HepG2 (cell line): ENCODE results near the gene CCDC197. TPM values are rescaled to one million over a fixed set of nuclear protein-coding genes. Genes with fewer than 3 reads are reported as not detected.

Experiments used
- ADNP ChIP-seq: sonication (generic); formaldehyde crosslinking; IDR thresholded peaks from 2 replicates; pipeline ENCODE4 v1.4.0; 2020; ENCODE audit warnings: missing genetic modification reagents
- ELF1 ChIP-seq: sonication (generic); formaldehyde crosslinking; IDR thresholded peaks from 2 replicates; pipeline ENCODE4 v1.4.0; 2020; ENCODE audit warnings: missing genetic modification reagents
- HMGXB3 ChIP-seq: sonication (generic); formaldehyde crosslinking; IDR thresholded peaks from 2 replicates; pipeline ENCODE4 v1.4.0; 2020; ENCODE audit warnings: missing genetic modification reagents, borderline replicate concordance
- HOXA7 ChIP-seq: sonication (generic); formaldehyde crosslinking; IDR thresholded peaks from 2 replicates; pipeline ENCODE4 v1.8.1; 2022; ENCODE audit warnings: mild to moderate bottlenecking, missing genetic modification reagents, moderate library complexity
- KLF15 ChIP-seq: sonication (generic); formaldehyde crosslinking; IDR thresholded peaks from 2 replicates; pipeline ENCODE4 v1.8.1; 2023; ENCODE audit warnings: borderline replicate concordance, mild to moderate bottlenecking, inconsistent platforms, missing genetic modification reagents, mixed read lengths
- MTA3 ChIP-seq: sonication (generic); formaldehyde crosslinking; IDR thresholded peaks from 2 replicates; pipeline ENCODE4 v1.4.0; 2020; ENCODE audit warnings: missing genetic modification reagents
- NPAS2 ChIP-seq: sonication (generic); formaldehyde crosslinking; IDR thresholded peaks from 2 replicates; pipeline ENCODE4 v1.8.0; 2022; ENCODE audit warnings: mild to moderate bottlenecking, missing genetic modification reagents, borderline replicate concordance
- TOE1 ChIP-seq: sonication (generic); formaldehyde crosslinking; IDR thresholded peaks from 2 replicates; pipeline ENCODE4 v1.4.0; 2020; ENCODE audit warnings: mild to moderate bottlenecking, missing genetic modification reagents
- ZC3H13 ChIP-seq: sonication (generic); formaldehyde crosslinking; IDR thresholded peaks from 2 replicates; pipeline ENCODE4 v1.8.1; 2023; ENCODE audit warnings: mild to moderate bottlenecking, missing genetic modification reagents, moderate library complexity
- ZHX1 ChIP-seq: sonication (generic); formaldehyde crosslinking; IDR thresholded peaks from 2 replicates; pipeline ENCODE4 v1.8.1; 2022; ENCODE audit warnings: low read depth, mild to moderate bottlenecking, missing genetic modification reagents
- ZNF235 ChIP-seq: sonication (generic); formaldehyde crosslinking; IDR thresholded peaks from 2 replicates; pipeline ENCODE4 v1.8.1; 2023; ENCODE audit warnings: mild to moderate bottlenecking, missing genetic modification reagents, borderline replicate concordance
- ZNF460 ChIP-seq: sonication (generic); formaldehyde crosslinking; IDR thresholded peaks from 2 replicates; pipeline ENCODE4 v1.5.1; 2020; ENCODE audit warnings: missing genetic modification reagents, mild to moderate bottlenecking, borderline replicate concordance
- ZNF782 ChIP-seq: sonication (generic); formaldehyde crosslinking; IDR thresholded peaks from 2 replicates; pipeline ENCODE4 v1.4.0; 2020; ENCODE audit warnings: missing genetic modification reagents, mild to moderate bottlenecking, borderline replicate concordance
- ZNF792 ChIP-seq: IDR thresholded peaks from 2 replicates; pipeline ENCODE4 v1.6.1; 2016
- ZNF879 ChIP-seq: sonication (generic); formaldehyde crosslinking; IDR thresholded peaks from 2 replicates; pipeline ENCODE4 v1.8.1; 2023; ENCODE audit warnings: missing genetic modification reagents
- ZSCAN31 ChIP-seq: sonication (generic); formaldehyde crosslinking; IDR thresholded peaks from 2 replicates; pipeline ENCODE4 v1.5.0; 2020; ENCODE audit warnings: low read depth, mild to moderate bottlenecking, missing genetic modification reagents
- polyA plus RNA-seq, 8 experiments: library from polyadenylated mRNA; depleted of rRNA in 3 of 8; stranded (reverse) in 7 of 8; unstranded in 1 of 8; fragments of >200 nt; fragmentation: Illumina TruSeq in 4 of 8; extraction: Trizol in 4 of 8; gene quantifications; 2 replicates each; pipeline versions ENCODE4 v1.2.1 to v1.2.3, GENCODE V29; 2011 to 2016; ENCODE audit warnings: low read depth in 4 of 8, missing spikeins in 1 of 8, mixed read lengths in 1 of 8; ENCODE audit not compliant: insufficient read depth in 1 of 8
- total RNA-seq, 5 experiments: library from RNA; depleted of rRNA; stranded (reverse); fragments of >200 nt; fragmentation: Illumina TruSeq; extraction: Trizol; gene quantifications; 2 replicates each; pipeline ENCODE4 v1.2.3, GENCODE V29; 2016; ENCODE audit warnings: low read depth in 1 of 5
- TF ChIP-seq, protein P1 (sequence below): sonication (generic); formaldehyde crosslinking; IDR thresholded peaks from 2 replicates; pipeline ENCODE4 v1.4.0; 2020; ENCODE audit warnings: low read depth, missing genetic modification reagents

The CCDC197 gene
- total and polyA plus RNA-seq, 2 of the 13 experiments (the other 11 are each of a cell fraction or from before 2014, with no cell fraction given) = 0.11 to 0.13 TPM

- TF ChIP-seq ZNF235 = no peak; the same call in 1 of the 2 replicates
- TF ChIP-seq TOE1 (CRISPR knock-in tag) = no peak
- no peak for TF ChIP-seq ZNF782 (CRISPR knock-in tag)
- TF ChIP-seq ZC3H13 (CRISPR knock-in tag) = peak; percentile 37; the same call in 1 of the 2 replicates
- 0 out of 2 replicates have a peak, but pooled peaks have one; percentile 60 for TF ChIP-seq ZSCAN31 (CRISPR knock-in tag)
- no peak for TF ChIP-seq HOXA7 (CRISPR knock-in tag)
- TF ChIP-seq ADNP (CRISPR knock-in tag) = peak; percentile 23; the same call in 1 of the 2 replicates
- TF ChIP-seq ZNF460 (CRISPR knock-in tag) = no peak; the same call in 1 of the 2 replicates
- TF ChIP-seq ZHX1 (CRISPR knock-in tag) = peak; percentile 54; the same call in 1 of the 2 replicates
- TF ChIP-seq ZNF879 = no peak
- peak; percentile 85; the same call in 1 of the 2 replicates for TF ChIP-seq HMGXB3 (CRISPR knock-in tag)
- TF ChIP-seq ZNF792 = peak; percentile 93
- peak; percentile 45 for TF ChIP-seq ELF1
- TF ChIP-seq, protein P1, sequence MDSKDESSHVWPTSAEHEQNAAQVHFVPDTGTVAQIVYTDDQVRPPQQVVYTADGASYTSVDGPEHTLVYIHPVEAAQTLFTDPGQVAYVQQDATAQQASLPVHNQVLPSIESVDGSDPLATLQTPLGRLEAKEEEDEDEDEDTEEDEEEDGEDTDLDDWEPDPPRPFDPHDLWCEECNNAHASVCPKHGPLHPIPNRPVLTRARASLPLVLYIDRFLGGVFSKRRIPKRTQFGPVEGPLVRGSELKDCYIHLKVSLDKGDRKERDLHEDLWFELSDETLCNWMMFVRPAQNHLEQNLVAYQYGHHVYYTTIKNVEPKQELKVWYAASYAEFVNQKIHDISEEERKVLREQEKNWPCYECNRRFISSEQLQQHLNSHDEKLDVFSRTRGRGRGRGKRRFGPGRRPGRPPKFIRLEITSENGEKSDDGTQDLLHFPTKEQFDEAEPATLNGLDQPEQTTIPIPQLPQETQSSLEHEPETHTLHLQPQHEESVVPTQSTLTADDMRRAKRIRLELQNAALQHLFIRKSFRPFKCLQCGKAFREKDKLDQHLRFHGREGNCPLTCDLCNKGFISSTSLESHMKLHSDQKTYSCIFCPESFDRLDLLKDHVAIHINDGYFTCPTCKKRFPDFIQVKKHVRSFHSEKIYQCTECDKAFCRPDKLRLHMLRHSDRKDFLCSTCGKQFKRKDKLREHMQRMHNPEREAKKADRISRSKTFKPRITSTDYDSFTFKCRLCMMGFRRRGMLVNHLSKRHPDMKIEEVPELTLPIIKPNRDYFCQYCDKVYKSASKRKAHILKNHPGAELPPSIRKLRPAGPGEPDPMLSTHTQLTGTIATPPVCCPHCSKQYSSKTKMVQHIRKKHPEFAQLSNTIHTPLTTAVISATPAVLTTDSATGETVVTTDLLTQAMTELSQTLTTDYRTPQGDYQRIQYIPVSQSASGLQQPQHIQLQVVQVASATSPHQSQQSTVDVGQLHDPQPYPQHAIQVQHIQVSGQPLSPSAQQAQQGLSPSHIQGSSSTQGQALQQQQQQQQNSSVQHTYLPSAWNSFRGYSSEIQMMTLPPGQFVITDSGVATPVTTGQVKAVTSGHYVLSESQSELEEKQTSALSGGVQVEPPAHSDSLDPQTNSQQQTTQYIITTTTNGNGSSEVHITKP (CRISPR knock-in tag) = peak; percentile 46; the same call in 1 of the 2 replicates
- no peak; the same call in 1 of the 2 replicates for TF ChIP-seq KLF15 (CRISPR knock-in tag)
- TF ChIP-seq MTA3 (CRISPR knock-in tag) = no peak
- no peak for TF ChIP-seq NPAS2
Observed at GRCh38 chr14:93959239-93960107, 37.6 kb upstream of the CCDC197 start (continued).
